ENCODE data around the gene RAN.
"Not testable (repeated sequence)": the region's sequence is repeated elsewhere in the genome, so short reads cannot be mapped to it uniquely, and the experiment has no call there.

RAN gene

GRCh38 chr12:130871286-130872178 lies at the start of gene RAN:
RAN (plus strand) TSS chr12:130872066; CDS start chr12:130872594, 528 bp downstream.
- DNase-seq (ENCODE audit: low read depth in 2 of 2) = peak; percentile 86 to 88

- no peak for DNase-seq (ENCODE audit: low read depth in 2 of 2)
Measured at GRCh38 chr12:130825771-130826150, 46.1 kb upstream of the RAN start.

GRCh38 chr12:130826151-130826801 lies 45.6 kb upstream of the RAN start:
- DNase-seq (ENCODE audit: low read depth in 2 of 2) = peak; percentile 41 to 62

GRCh38 chr12:130827432-130827831 lies 44.4 kb upstream of the RAN start:
- DNase-seq (ENCODE audit: low read depth in 2 of 2) = no peak

GRCh38 chr12:130828895-130829294 lies 43.0 kb upstream of the RAN start:
- no peak for DNase-seq (ENCODE audit: low read depth in 2 of 2)

- no peak for DNase-seq (ENCODE audit: low read depth in 2 of 2)
Measured at GRCh38 chr12:130829391-130830245, 42.2 kb upstream of the RAN start.

- DNase-seq (ENCODE audit: low read depth in 2 of 2) = no peak
Measured at GRCh38 chr12:130830246-130830551, 41.7 kb upstream of the RAN start.

GRCh38 chr12:130831246-130831645 lies 40.6 kb upstream of the RAN start:
- DNase-seq (ENCODE audit: low read depth in 2 of 2) = no peak

GRCh38 chr12:130831876-130832405 lies 39.9 kb upstream of the RAN start:
- no peak for DNase-seq (ENCODE audit: low read depth in 2 of 2)

- DNase-seq (ENCODE audit: low read depth in 2 of 2) = no peak
Measured at GRCh38 chr12:130832561-130833209, 39.2 kb upstream of the RAN start.

GRCh38 chr12:130835011-130835410 lies 36.9 kb upstream of the RAN start:
- no peak for DNase-seq (ENCODE audit: low read depth in 2 of 2)

- no peak for DNase-seq (ENCODE audit: low read depth in 2 of 2)
Measured at GRCh38 chr12:130835436-130835835, 36.4 kb upstream of the RAN start.

- peak in 1 of 2 experiments; percentile 11 for DNase-seq (ENCODE audit: low read depth in 2 of 2)
Measured at GRCh38 chr12:130838284-130838950, 33.4 kb upstream of the RAN start.

GRCh38 chr12:130838951-130839769 lies 32.7 kb upstream of the RAN start, which contains the start of gene STX2:
STX2 (minus strand) TSS chr12:130839250; CDS start chr12:130839099, 151 bp downstream.
- DNase-seq (ENCODE audit: low read depth in 2 of 2) = peak; percentile 78

GRCh38 chr12:130839770-130840404 lies 32.0 kb upstream of the RAN start:
- no peak for DNase-seq (ENCODE audit: low read depth in 2 of 2)

- DNase-seq (ENCODE audit: low read depth in 2 of 2) = no peak
Measured at GRCh38 chr12:130846369-130846768, 25.5 kb upstream of the RAN start.

GRCh38 chr12:130847112-130847511 lies 24.8 kb upstream of the RAN start:
- DNase-seq (ENCODE audit: low read depth in 2 of 2) = no peak

GRCh38 chr12:130848105-130848504 lies 23.8 kb upstream of the RAN start:
- DNase-seq (ENCODE audit: low read depth in 2 of 2) = not testable (repeated sequence)

- not testable (repeated sequence) for DNase-seq (ENCODE audit: low read depth in 2 of 2)
Measured at GRCh38 chr12:130848785-130849305, 23.0 kb upstream of the RAN start.

All from stimulated activated CD4-positive, alpha-beta T cell treated with anti-CD3 and anti-CD28 coated beads, Interleukin-12 subunit alpha, Interleukin-12 subunit beta, amount 100 ng/mL, for 24 hours (primary cell).